ENCODE results near the gene CDH4.
A peak's percentile ranks its signal among the peaks of the same experiment; 100 is the strongest.

CDH4 gene

GRCh38 chr20:61877776-61878477, 625.9 kb downstream of the CDH4 start:
- DNase-seq (ENCODE audit: low read depth in 2 of 2), result no peak

- no peak for DNase-seq (ENCODE audit: low read depth in 2 of 2)
Measured at GRCh38 chr20:61878478-61879302, 626.6 kb downstream of the CDH4 start.

GRCh38 chr20:61879303-61879620, 627.2 kb downstream of the CDH4 start:
- no peak for DNase-seq (ENCODE audit: low read depth in 2 of 2)

GRCh38 chr20:61879694-61880093, 627.6 kb downstream of the CDH4 start:
- no peak for DNase-seq (ENCODE audit: low read depth in 2 of 2)

- DNase-seq (ENCODE audit: low read depth in 2 of 2), result no peak
Measured at GRCh38 chr20:61880706-61881105, 628.6 kb downstream of the CDH4 start.

- no peak for DNase-seq (ENCODE audit: low read depth in 2 of 2)
Measured at GRCh38 chr20:61881416-61881815, 629.4 kb downstream of the CDH4 start.

- no peak for DNase-seq (ENCODE audit: low read depth in 2 of 2)
Measured at GRCh38 chr20:61881861-61882260, 629.8 kb downstream of the CDH4 start.

GRCh38 chr20:61882716-61883615, 630.9 kb downstream of the CDH4 start:
- no peak for DNase-seq (ENCODE audit: low read depth in 2 of 2)

- DNase-seq (ENCODE audit: low read depth in 2 of 2), result no peak
Measured at GRCh38 chr20:61883857-61884393, 631.9 kb downstream of the CDH4 start.

- DNase-seq (ENCODE audit: low read depth in 2 of 2), result no peak
Measured at GRCh38 chr20:61884571-61885389, 632.7 kb downstream of the CDH4 start.

- no peak for DNase-seq (ENCODE audit: low read depth in 2 of 2)
Measured at GRCh38 chr20:61885759-61886715, 634.0 kb downstream of the CDH4 start.

GRCh38 chr20:61886721-61887595, 634.9 kb downstream of the CDH4 start:
- DNase-seq (ENCODE audit: low read depth in 2 of 2), result peak; percentile 14 to 15

GRCh38 chr20:61887596-61888093, 635.6 kb downstream of the CDH4 start:
- DNase-seq (ENCODE audit: low read depth in 2 of 2), result no peak

- no peak for DNase-seq (ENCODE audit: low read depth in 2 of 2)
Measured at GRCh38 chr20:61888101-61888865, 636.2 kb downstream of the CDH4 start.

GRCh38 chr20:61889659-61890058, 637.6 kb downstream of the CDH4 start:
- DNase-seq (ENCODE audit: low read depth in 2 of 2), result no peak

- no peak for DNase-seq (ENCODE audit: low read depth in 2 of 2)
Measured at GRCh38 chr20:61890210-61890609, 638.1 kb downstream of the CDH4 start.

GRCh38 chr20:61891476-61891875, 639.4 kb downstream of the CDH4 start:
- no peak for DNase-seq (ENCODE audit: low read depth in 2 of 2)

Data from stimulated activated CD4-positive, alpha-beta T cell treated with anti-CD3 and anti-CD28 coated beads, Interleukin-4, amount 100 ng/mL, for 48 hours (primary cell).